Suprapubic skin (tissue), 4 donors: Measurements from ENCODE around the gene SOCS7. TPM values are rescaled to one million over a fixed set of nuclear protein-coding genes. Genes with fewer than 3 reads are reported as not detected.

Experiments
- DNase-seq, 2 donors: peaks; one replicate each; pipeline ENCODE4 v3.0.0-alpha.2; 2019; ENCODE audit warnings: low spot score in 2 of 2
- H3K27ac ChIP-seq: fragments of 200-600 bp; sonication (generic); one replicate; pipeline ENCODE4 v1.5.1; 2019
- H3K27me3 ChIP-seq: fragments of 200-600 bp; sonication (generic); one replicate; pipeline ENCODE4 v1.5.1; 2019
- H3K36me3 ChIP-seq: fragments of 200-600 bp; sonication (generic); one replicate; pipeline ENCODE4 v1.5.1; 2019
- H3K4me1 ChIP-seq: fragments of 200-600 bp; sonication (generic); one replicate; pipeline ENCODE4 v1.5.1; 2019
- H3K4me3 ChIP-seq: fragments of 200-600 bp; sonication (generic); one replicate; pipeline ENCODE4 v1.5.1; 2019; ENCODE audit warnings: mild to moderate bottlenecking
- H3K9me3 ChIP-seq: fragments of 200-600 bp; sonication (generic); one replicate; pipeline ENCODE4 v1.5.1; 2019
- EP300 ChIP-seq: sonication (generic); formaldehyde crosslinking; IDR thresholded peaks from one replicate; pipeline ENCODE4 v1.6.1; 2017; ENCODE audit warnings: antibody characterized with exemption
- POLR2A ChIP-seq, 2 donors: fragments of 450-650 bp; IDR thresholded peaks; one replicate each; pipeline ENCODE4 v1.6.1; 2017; ENCODE audit warnings: antibody characterized with exemption in 2 of 2, mild to moderate bottlenecking in 2 of 2, moderate library complexity in 2 of 2
- POLR2AphosphoS5 ChIP-seq, 3 donors: sonication (generic); formaldehyde crosslinking; IDR thresholded peaks; one replicate each; pipeline ENCODE4 v1.6.1; 2017; ENCODE audit warnings: antibody characterized with exemption in 3 of 3
- WGBS: methylation state at CpG from one replicate; pipeline ENCODE4 v1.1.5; 2018; 5-methylcytosine and 5-hydroxymethylcytosine counted together
- total RNA-seq, 4 donors: library from RNA; depleted of rRNA; stranded (reverse); fragments of >200 nt; gene quantifications; one replicate each; pipeline ENCODE4 v1.1.0, GENCODE V29; 2016
- TF ChIP-seq, protein P1 (sequence below), 2 donors: fragments of 200-600 bp in 1 of 2; fragments of 450-650 bp in 1 of 2; sonication (generic) in 1 of 2; IDR thresholded peaks; one replicate each; pipeline ENCODE4 v1.5.1; 2016 to 2019; ENCODE audit warnings: antibody characterized with exemption in 2 of 2, mild to moderate bottlenecking in 1 of 2, moderate library complexity in 1 of 2

Gene SOCS7
- total RNA-seq, 4 donors from 2014 or later: 20.7 to 44.9 (median 37.1) TPM

- no peaks in the 10 kb centered on the region for H3K9me3 ChIP-seq
- peaks cover 32% of the 10 kb centered on the region for H3K4me1 ChIP-seq
- DNase-seq: no peak
- H3K27ac ChIP-seq: no peak overlapping the region
- TF ChIP-seq POLR2AphosphoS5 (IDR thresholded peaks at IDR 0.05) (no peak), EP300 (no peak), POLR2A (IDR thresholded peaks at IDR 0.05) (no peak)
- TF ChIP-seq, protein P1, sequence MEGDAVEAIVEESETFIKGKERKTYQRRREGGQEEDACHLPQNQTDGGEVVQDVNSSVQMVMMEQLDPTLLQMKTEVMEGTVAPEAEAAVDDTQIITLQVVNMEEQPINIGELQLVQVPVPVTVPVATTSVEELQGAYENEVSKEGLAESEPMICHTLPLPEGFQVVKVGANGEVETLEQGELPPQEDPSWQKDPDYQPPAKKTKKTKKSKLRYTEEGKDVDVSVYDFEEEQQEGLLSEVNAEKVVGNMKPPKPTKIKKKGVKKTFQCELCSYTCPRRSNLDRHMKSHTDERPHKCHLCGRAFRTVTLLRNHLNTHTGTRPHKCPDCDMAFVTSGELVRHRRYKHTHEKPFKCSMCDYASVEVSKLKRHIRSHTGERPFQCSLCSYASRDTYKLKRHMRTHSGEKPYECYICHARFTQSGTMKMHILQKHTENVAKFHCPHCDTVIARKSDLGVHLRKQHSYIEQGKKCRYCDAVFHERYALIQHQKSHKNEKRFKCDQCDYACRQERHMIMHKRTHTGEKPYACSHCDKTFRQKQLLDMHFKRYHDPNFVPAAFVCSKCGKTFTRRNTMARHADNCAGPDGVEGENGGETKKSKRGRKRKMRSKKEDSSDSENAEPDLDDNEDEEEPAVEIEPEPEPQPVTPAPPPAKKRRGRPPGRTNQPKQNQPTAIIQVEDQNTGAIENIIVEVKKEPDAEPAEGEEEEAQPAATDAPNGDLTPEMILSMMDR (IDR thresholded peaks at IDR 0.05): no peak
- H3K27me3 ChIP-seq: no peaks in the 10 kb centered on the region
- H3K4me3 ChIP-seq: no peak overlapping the region
- no peaks in the 10 kb centered on the region for H3K36me3 ChIP-seq
- 59% methylated on average over 3 of the region's 7 CpGs for WGBS
These were observed 91.8 kb downstream of the SOCS7 start for GRCh38 chr17:38443356-38444031.

DNA sequence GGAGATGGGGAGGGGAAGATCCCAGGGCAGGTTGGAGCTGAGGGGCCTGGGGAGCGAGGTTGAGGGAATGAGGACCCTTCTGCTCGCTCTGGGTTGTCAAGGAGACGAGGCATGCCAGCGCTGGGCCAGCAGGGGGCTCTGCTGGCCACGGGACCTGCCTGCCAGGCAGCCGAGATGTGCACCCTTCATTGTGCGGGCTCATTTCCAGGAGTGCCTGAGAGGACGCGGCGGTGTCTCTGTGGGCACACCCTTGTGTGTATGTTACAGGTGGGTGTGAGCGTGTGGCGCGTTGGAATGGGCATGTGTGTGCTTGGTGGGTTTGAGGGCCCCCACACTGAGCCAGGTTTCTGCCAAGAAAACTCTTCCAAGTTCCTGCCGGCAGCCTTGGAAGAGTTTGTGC, 92.5 kb downstream of the SOCS7 start:
- TF ChIP-seq EP300: no peak
- TF ChIP-seq, protein P1 (IDR thresholded peaks at IDR 0.05): peak; percentile 82 to 88
- H3K27ac ChIP-seq: no peak overlapping the region
- WGBS: 8% methylated on average over 11 of the region's 14 CpGs

DNA sequence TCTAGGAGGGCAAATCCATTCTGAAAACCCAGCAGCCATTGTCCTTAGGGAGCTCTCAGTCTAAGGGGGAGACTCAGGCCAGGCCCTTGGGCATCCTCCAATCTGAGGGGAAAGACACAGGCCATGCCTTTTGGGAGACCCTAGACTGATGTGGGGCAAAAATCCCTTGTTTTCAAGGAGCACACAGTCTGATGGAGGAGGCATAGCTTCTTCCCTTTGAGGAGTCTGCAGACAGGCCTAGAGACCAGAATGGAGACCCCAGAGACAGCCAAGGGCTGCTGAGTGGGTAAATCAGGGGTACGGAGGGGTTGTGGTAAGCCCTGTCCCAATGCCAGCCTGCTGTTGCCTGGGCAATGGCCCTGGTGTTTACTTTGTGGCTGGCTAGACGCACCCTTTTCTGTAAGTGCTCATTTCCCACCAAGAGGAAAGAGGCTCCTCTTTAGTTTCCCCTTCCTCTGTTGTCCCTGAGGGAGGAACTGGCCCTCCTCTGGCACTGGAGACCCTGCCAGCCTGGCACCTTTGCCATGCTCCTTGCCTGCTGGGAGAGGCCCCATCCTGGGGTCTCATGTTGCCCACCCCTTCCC, 96.0 kb downstream of the SOCS7 start:
- Histone ChIP-seq H3K9me3 (no peaks in the 10 kb centered on the region), H3K27me3 (no peaks in the 10 kb centered on the region), H3K36me3 (no peaks in the 10 kb centered on the region), H3K27ac (peak overlapping the region; percentile 76), H3K4me3 (no peak overlapping the region), H3K4me1 (peaks cover 66% of the 10 kb centered on the region)
- WGBS: 42% methylated on average over 2 of the region's 2 CpGs
- TF ChIP-seq EP300 (no peak), POLR2A (IDR thresholded peaks at IDR 0.05) (no peak), POLR2AphosphoS5 (IDR thresholded peaks at IDR 0.05) (no peak)
- TF ChIP-seq, protein P1 (IDR thresholded peaks at IDR 0.05): no peak
- no peak for DNase-seq

More for the DNA sequence above, 92.5 kb downstream of the SOCS7 start:
- no peak overlapping the region for H3K4me3 ChIP-seq
- no peaks in the 10 kb centered on the region for H3K27me3 ChIP-seq
- no peaks in the 10 kb centered on the region for H3K9me3 ChIP-seq
- peak in 1 of 2 donors; percentile 85 for DNase-seq
- H3K4me1 ChIP-seq: peaks cover 32% of the 10 kb centered on the region
- no peaks in the 10 kb centered on the region for H3K36me3 ChIP-seq

DNA sequence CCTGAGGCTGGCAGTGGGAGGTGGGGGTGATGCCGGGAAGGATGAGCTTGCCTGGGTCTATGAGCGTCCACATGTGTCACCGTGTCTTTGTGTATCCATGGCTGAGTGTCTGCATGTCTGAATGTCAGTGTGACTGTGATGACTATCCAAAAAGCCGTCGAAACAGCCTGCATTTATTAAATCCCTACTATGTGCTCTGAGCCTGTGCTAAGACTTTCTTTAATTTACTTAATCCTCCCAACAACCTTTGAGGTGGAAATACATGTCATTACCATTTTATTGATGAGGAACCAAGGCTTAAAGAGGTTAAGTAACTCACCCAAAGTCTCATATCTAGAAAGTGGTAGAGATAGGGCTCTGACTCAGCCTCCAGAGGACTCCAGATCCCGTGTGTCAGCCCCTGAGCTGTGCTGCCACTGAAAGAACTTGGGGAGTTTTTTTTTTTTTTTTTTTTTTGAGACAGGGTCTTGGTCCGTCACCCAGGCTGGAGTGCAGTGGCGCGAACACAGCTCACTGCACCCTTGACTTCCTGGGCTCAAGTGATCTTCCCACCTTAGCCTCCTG, 96.6 kb downstream of the SOCS7 start:
- Histone ChIP-seq H3K4me3 (no peak overlapping the region), H3K27me3 (no peaks in the 10 kb centered on the region), H3K9me3 (no peaks in the 10 kb centered on the region), H3K36me3 (no peaks in the 10 kb centered on the region), H3K27ac (peak overlapping the region; percentile 76), H3K4me1 (peaks cover 66% of the 10 kb centered on the region)
- 60% methylated on average over 9 of the region's 9 CpGs for WGBS
- no peak for TF ChIP-seq EP300
- TF ChIP-seq, protein P1 (IDR thresholded peaks at IDR 0.05): no peak
- no peak for TF ChIP-seq POLR2AphosphoS5 (IDR thresholded peaks at IDR 0.05)
- no peak for TF ChIP-seq POLR2A (IDR thresholded peaks at IDR 0.05)
- no peak for DNase-seq

DNA sequence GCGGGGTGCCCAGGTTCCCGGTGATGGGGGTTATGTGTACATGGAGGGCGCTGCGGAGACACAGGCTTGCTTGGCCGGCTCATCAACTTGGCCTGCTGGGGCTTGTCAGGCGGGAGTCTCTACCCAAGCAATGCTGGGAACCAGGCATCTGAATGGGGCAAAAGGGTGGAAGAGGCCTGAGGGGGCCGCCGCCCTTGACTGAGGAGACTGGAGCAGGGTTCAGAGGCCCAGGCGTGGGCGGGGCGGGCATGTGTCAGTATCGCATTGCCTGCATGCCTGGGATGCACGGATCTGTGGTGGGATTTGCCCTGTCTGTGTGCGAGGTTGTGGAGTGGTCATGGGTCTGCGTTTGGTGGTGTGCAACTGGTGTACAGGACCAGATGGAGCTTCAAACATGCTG, 97.7 kb downstream of the SOCS7 start:
- H3K4me1 ChIP-seq: peaks cover 62% of the 10 kb centered on the region
- 38% methylated on average over 14 of the region's 15 CpGs for WGBS
- peak overlapping the region; percentile 76 for H3K27ac ChIP-seq
- TF ChIP-seq, protein P1 (IDR thresholded peaks at IDR 0.05): no peak
- TF ChIP-seq POLR2AphosphoS5 (IDR thresholded peaks at IDR 0.05) (peak in 1 of 3 donors; percentile 34), EP300 (no peak)
- no peaks in the 10 kb centered on the region for H3K27me3 ChIP-seq
- H3K36me3 ChIP-seq: no peaks in the 10 kb centered on the region
- no peak for DNase-seq
- no peaks in the 10 kb centered on the region for H3K9me3 ChIP-seq
- no peak overlapping the region for H3K4me3 ChIP-seq
